ENCODE results near the gene TRAPPC2.
"Not testable (repeated sequence)": the region's sequence is repeated elsewhere in the genome, so short reads cannot be mapped to it uniquely, and the experiment has no call there.

TRAPPC2 gene

GRCh38 chrX:13748486-13748885, 14.1 kb upstream of the TRAPPC2 start:
- DNase-seq (ENCODE audit: extremely low read depth, low read depth) = no peak
- TF ChIP-seq, protein P1, sequence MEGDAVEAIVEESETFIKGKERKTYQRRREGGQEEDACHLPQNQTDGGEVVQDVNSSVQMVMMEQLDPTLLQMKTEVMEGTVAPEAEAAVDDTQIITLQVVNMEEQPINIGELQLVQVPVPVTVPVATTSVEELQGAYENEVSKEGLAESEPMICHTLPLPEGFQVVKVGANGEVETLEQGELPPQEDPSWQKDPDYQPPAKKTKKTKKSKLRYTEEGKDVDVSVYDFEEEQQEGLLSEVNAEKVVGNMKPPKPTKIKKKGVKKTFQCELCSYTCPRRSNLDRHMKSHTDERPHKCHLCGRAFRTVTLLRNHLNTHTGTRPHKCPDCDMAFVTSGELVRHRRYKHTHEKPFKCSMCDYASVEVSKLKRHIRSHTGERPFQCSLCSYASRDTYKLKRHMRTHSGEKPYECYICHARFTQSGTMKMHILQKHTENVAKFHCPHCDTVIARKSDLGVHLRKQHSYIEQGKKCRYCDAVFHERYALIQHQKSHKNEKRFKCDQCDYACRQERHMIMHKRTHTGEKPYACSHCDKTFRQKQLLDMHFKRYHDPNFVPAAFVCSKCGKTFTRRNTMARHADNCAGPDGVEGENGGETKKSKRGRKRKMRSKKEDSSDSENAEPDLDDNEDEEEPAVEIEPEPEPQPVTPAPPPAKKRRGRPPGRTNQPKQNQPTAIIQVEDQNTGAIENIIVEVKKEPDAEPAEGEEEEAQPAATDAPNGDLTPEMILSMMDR (IDR thresholded peaks at IDR 0.05; ENCODE audit: low read depth, low read length) = no peak

DNA sequence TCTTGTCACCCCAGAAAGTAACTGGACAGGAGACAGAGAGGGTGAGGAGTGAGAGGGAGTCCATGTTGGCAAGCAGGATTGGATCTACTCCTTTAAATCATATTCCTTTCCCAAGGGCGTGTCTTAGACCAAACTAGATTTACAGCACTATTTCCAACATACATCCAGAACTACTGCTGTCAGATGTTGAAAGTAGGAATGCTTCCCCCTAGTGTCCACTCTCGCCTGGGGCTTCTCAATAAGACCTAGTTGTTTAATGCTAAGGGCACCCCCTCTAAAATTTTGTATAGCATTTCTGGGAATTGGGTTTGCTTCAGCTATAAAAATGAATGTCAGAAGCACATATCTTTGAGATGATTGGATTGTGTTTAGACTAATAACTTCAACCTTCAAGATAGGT, 13.4 kb upstream of the TRAPPC2 start:
- DNase-seq (ENCODE audit: extremely low read depth, low read depth) = peak; percentile 54
- TF ChIP-seq, protein P1 (IDR thresholded peaks at IDR 0.05; ENCODE audit: low read depth, low read length) = peak; percentile 69

DNA sequence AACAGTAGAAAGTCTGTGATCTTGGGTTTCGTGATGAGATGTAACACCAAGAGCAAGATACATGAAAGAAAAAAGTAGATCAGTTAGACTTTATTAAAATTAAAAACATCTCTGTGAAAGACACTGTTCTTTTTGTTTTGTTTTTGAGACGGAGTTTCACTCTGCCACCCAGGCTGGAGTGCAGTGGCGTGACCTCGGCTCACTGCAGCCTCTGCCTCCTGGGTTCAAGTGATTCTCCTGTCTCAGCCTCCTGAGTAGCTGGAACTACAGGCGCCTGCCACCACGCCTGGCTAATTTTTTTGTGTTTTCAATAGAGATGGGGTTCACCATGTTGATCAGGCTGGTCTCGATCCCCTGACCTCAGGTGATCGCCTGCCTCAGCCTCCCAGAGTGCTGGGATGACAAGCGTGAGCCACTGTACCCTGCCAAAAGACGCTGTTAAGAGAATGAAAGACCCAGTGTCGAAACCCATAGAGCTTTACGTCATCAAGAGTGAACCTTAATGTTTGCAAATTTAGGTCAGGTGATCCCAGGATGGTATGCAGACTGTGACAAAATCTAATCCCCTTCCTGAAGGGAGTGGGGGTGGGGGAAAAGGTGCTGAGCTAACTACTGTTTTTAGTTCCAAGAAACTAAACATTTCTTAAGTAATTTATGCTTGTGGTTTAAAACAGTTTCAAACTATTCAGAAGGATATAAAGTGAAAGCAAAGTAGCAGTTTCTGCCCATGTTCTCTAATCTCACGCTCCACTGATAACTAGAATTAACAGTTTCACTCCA, 8.2 kb upstream of the TRAPPC2 start:
- TF ChIP-seq, protein P1 (IDR thresholded peaks at IDR 0.05; ENCODE audit: low read depth, low read length) = no peak
- no peak for DNase-seq (ENCODE audit: extremely low read depth, low read depth)

DNA sequence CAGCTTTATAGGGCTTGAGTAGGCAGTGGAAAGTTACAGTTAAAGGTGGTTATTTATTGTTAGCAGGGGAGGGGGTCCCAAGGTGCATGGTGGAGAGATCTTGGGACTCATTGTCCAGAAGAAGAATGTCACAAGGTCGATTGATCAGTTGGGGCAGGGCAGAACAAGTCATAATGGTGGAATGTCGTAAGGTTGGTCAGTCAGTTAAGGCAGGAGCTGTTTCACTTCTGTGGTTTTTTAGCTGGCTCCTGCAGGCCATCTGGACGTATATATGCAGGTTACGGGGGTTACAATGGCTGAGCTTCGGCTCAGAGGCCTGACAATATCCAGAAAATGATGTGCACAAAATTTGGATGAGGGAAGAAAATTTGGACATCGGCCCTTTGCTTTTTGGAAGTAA, 7.3 kb upstream of the TRAPPC2 start:
- DNase-seq (ENCODE audit: extremely low read depth, low read depth) = no peak
- TF ChIP-seq, protein P1 (IDR thresholded peaks at IDR 0.05; ENCODE audit: low read depth, low read length) = no peak

DNA sequence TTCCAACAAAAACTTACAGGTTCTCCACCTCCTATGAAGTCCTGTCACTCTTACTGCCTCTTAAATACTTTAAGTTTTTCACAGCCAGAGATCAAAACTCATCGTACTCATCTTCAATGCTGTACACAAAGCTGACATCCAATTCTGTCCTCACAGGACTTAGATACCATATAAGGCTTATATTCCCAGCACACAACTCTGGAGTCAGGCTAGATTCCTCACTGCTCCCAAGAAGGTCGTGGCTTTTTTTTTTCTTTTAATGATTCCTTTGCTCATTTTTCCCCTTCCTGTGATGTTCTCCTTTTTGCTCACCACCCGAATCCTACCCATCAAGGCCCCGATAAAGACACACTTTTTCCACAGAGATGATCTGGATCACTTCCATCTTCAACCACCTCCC, 914 bp downstream of the TRAPPC2 start:
- TF ChIP-seq, protein P1 (IDR thresholded peaks at IDR 0.05; ENCODE audit: low read depth, low read length) = no peak
- DNase-seq (ENCODE audit: extremely low read depth, low read depth) = no peak

DNA sequence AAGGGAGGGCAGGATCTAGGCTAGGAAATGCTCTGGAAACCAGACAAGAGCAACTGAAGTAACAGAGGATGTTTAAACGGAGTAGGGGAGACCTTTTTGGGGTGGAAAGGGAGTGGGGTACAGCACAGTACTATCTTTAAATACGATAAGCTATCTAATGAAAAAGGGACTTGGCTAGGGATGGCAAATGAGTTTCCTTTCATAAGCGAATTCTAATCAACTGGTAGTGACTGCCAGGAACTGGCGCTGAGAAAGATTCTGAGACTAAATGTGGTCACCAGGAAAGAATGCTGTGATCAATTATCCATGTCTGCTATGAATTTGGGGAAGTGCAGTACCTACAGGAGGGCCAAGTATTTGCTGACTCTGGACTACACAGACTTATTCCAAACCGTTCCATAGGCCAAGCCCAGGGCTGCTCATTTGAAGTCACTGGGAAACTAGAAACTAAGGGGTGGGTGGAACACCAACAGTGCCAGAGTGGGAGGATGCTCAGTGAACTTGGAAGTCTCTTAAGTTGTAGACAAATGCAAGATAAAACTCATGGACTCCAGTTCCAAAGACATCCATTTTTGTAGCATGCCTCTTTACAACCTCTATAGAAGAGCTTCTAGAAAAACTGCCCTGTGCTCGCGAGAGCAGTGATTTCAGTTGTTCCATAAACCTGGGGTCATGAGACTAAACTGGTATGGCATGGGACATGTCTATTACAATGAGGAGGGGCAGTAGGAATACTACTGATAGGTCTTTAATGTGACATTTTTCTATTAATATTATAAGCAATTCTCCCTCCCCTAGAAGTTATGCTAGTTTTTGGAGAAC, 2.0 kb downstream of the TRAPPC2 start:
- TF ChIP-seq, protein P1 (IDR thresholded peaks at IDR 0.05; ENCODE audit: low read depth, low read length) = no peak
- no peak for DNase-seq (ENCODE audit: extremely low read depth, low read depth)

- DNase-seq (ENCODE audit: extremely low read depth, low read depth) = not testable (repeated sequence)
Observed at GRCh38 chrX:13730523-13730922, 3.9 kb downstream of the TRAPPC2 start.

- DNase-seq (ENCODE audit: extremely low read depth, low read depth) = not testable (repeated sequence)
Observed at GRCh38 chrX:13726583-13726982, 7.8 kb downstream of the TRAPPC2 start.

DNA sequence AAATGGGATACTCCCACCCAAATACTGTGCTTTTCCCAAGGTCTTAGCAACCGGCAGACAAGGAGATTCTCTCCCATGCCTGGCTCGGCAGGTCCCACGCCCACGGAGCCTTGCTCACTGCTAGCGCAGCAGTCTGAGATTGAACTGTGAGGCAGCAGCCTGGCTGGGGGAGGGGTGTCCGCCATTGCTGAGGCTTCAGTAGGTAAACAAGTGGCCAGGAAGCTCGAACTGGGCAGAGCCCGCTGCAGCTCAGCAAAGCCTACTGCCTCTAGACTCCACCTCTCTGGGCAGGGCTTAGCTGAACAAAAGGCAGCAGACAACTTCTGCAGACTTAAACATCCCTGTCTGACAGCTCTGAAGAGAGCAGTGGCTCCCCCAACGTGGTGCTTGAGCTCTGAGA, 9.5 kb downstream of the TRAPPC2 start:
- DNase-seq (ENCODE audit: extremely low read depth, low read depth) = not testable (repeated sequence)
